ENCODE results near the gene MCCD1. TPM values are rescaled to one million over a fixed set of nuclear protein-coding genes. Genes with fewer than 3 reads are reported as not detected.

Gene MCCD1
- total and polyA plus RNA-seq, 2 experiments from 2014 or later = not detected

DNA sequence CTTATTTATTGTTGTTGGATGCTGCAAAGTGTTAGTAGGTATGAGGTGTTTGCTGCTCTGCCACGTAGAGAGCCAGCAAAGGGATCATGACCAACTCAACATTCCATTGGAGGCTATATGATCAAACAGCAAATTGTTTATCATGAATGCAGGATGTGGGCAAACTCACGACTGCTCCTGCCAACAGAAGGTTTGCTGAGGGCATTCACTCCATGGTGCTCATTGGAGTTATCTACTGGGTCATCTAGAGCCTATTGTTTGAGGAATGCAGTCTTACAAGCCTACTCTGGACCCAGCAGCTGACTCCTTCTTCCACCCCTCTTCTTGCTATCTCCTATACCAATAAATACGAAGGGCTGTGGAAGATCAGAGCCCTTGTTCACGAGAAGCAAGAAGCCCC, 18.8 kb upstream of the MCCD1 start:
- H3K79me2 ChIP-seq (replicated peaks; ENCODE audit: insufficient read depth) = no peaks in the 10 kb centered on the region
- DNase-seq (ENCODE audit: low spot score) (no peak), ATAC-seq (no peak)
- no peak overlapping the region for H3K4me2 ChIP-seq
- no peaks in the 10 kb centered on the region for H3K36me3 ChIP-seq (ENCODE audit: insufficient read depth)
- no peak overlapping the region for H2AFZ ChIP-seq
- Mint-ChIP-seq H3K27me3 (ENCODE audit: insufficient read depth, low read depth, poor library complexity) (peaks cover 6% of the 10 kb centered on the region), H3K9me3 (no peaks in the 10 kb centered on the region; the same call in 1 of the 3 replicates), H3K36me3 (ENCODE audit: low read depth) (peaks cover 41% of the 10 kb centered on the region), H3K27ac (no peak overlapping the region), H3K4me3 (no peak overlapping the region), H3K4me1 (peaks cover 5% of the 10 kb centered on the region; the same call in 2 of the 3 replicates)
- no peaks in the 10 kb centered on the region for H3K4me1 ChIP-seq (ENCODE audit: insufficient read depth)
- H4K20me1 ChIP-seq (replicated peaks; ENCODE audit: insufficient read depth) = peaks cover 2% of the 10 kb centered on the region; the same call in 1 of the 2 replicates
- H3K27me3 ChIP-seq (ENCODE audit: insufficient read depth) = no peaks in the 10 kb centered on the region
- H3F3A ChIP-seq (replicated peaks; ENCODE audit: low read depth) = no peaks in the 10 kb centered on the region
- H3K4me3 ChIP-seq = no peak overlapping the region
- H3K9me2 ChIP-seq (ENCODE audit: insufficient read depth) = no peaks in the 10 kb centered on the region
- no peak overlapping the region for H3K27ac ChIP-seq (ENCODE audit: low read depth)
- TF ChIP-seq JUNB (IDR thresholded peaks at IDR 0.05; ENCODE audit: unreplicated experiment) = no peak
- TF ChIP-seq, protein P1, sequence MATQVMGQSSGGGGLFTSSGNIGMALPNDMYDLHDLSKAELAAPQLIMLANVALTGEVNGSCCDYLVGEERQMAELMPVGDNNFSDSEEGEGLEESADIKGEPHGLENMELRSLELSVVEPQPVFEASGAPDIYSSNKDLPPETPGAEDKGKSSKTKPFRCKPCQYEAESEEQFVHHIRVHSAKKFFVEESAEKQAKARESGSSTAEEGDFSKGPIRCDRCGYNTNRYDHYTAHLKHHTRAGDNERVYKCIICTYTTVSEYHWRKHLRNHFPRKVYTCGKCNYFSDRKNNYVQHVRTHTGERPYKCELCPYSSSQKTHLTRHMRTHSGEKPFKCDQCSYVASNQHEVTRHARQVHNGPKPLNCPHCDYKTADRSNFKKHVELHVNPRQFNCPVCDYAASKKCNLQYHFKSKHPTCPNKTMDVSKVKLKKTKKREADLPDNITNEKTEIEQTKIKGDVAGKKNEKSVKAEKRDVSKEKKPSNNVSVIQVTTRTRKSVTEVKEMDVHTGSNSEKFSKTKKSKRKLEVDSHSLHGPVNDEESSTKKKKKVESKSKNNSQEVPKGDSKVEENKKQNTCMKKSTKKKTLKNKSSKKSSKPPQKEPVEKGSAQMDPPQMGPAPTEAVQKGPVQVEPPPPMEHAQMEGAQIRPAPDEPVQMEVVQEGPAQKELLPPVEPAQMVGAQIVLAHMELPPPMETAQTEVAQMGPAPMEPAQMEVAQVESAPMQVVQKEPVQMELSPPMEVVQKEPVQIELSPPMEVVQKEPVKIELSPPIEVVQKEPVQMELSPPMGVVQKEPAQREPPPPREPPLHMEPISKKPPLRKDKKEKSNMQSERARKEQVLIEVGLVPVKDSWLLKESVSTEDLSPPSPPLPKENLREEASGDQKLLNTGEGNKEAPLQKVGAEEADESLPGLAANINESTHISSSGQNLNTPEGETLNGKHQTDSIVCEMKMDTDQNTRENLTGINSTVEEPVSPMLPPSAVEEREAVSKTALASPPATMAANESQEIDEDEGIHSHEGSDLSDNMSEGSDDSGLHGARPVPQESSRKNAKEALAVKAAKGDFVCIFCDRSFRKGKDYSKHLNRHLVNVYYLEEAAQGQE (IDR thresholded peaks at IDR 0.05; ENCODE audit: unreplicated experiment) = no peak
- no peak for TF ChIP-seq CREB1 (CRISPR knock-in tag; IDR thresholded peaks at IDR 0.05; ENCODE audit: low read depth)
- no peak for TF ChIP-seq STAT1 (IDR thresholded peaks at IDR 0.05; ENCODE audit: unreplicated experiment)
- TF ChIP-seq, protein P2, sequence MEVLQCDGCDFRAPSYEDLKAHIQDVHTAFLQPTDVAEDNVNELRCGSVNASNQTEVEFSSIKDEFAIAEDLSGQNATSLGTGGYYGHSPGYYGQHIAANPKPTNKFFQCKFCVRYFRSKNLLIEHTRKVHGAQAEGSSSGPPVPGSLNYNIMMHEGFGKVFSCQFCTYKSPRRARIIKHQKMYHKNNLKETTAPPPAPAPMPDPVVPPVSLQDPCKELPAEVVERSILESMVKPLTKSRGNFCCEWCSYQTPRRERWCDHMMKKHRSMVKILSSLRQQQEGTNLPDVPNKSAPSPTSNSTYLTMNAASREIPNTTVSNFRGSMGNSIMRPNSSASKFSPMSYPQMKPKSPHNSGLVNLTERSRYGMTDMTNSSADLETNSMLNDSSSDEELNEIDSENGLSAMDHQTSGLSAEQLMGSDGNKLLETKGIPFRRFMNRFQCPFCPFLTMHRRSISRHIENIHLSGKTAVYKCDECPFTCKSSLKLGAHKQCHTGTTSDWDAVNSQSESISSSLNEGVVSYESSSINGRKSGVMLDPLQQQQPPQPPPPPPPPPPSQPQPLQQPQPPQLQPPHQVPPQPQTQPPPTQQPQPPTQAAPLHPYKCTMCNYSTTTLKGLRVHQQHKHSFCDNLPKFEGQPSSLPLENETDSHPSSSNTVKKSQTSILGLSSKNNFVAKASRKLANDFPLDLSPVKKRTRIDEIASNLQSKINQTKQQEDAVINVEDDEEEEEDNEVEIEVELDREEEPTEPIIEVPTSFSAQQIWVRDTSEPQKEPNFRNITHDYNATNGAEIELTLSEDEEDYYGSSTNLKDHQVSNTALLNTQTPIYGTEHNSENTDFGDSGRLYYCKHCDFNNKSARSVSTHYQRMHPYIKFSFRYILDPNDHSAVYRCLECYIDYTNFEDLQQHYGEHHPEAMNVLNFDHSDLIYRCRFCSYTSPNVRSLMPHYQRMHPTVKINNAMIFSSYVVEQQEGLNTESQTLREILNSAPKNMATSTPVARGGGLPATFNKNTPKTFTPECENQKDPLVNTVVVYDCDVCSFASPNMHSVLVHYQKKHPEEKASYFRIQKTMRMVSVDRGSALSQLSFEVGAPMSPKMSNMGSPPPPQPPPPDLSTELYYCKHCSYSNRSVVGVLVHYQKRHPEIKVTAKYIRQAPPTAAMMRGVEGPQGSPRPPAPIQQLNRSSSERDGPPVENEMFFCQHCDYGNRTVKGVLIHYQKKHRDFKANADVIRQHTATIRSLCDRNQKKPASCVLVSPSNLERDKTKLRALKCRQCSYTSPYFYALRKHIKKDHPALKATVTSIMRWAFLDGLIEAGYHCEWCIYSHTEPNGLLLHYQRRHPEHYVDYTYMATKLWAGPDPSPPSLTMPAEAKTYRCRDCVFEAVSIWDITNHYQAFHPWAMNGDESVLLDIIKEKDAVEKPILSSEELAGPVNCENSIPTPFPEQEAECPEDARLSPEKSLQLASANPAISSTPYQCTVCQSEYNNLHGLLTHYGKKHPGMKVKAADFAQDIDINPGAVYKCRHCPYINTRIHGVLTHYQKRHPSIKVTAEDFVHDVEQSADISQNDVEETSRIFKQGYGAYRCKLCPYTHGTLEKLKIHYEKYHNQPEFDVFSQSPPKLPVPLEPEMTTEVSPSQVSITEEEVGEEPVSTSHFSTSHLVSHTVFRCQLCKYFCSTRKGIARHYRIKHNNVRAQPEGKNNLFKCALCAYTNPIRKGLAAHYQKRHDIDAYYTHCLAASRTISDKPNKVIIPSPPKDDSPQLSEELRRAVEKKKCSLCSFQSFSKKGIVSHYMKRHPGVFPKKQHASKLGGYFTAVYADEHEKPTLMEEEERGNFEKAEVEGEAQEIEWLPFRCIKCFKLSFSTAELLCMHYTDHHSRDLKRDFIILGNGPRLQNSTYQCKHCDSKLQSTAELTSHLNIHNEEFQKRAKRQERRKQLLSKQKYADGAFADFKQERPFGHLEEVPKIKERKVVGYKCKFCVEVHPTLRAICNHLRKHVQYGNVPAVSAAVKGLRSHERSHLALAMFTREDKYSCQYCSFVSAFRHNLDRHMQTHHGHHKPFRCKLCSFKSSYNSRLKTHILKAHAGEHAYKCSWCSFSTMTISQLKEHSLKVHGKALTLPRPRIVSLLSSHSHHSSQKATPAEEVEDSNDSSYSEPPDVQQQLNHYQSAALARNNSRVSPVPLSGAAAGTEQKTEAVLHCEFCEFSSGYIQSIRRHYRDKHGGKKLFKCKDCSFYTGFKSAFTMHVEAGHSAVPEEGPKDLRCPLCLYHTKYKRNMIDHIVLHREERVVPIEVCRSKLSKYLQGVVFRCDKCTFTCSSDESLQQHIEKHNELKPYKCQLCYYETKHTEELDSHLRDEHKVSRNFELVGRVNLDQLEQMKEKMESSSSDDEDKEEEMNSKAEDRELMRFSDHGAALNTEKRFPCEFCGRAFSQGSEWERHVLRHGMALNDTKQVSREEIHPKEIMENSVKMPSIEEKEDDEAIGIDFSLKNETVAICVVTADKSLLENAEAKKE (CRISPR knock-in tag; IDR thresholded peaks at IDR 0.05) = no peak
- no peak for TF ChIP-seq ZNF114 (CRISPR knock-in tag; IDR thresholded peaks at IDR 0.05)
- no peak for TF ChIP-seq POLR2AphosphoS5 (IDR thresholded peaks at IDR 0.05; ENCODE audit: low read depth)
- no peak for TF ChIP-seq ZNF331 (CRISPR knock-in tag; IDR thresholded peaks at IDR 0.05; ENCODE audit: low read depth)
- TF ChIP-seq NANOG (IDR thresholded peaks at IDR 0.05; ENCODE audit: borderline replicate concordance) = no peak
- TF ChIP-seq EZH2 (IDR thresholded peaks at IDR 0.05; ENCODE audit: low read depth, unreplicated experiment) = no peak
- TF ChIP-seq, protein P3, sequence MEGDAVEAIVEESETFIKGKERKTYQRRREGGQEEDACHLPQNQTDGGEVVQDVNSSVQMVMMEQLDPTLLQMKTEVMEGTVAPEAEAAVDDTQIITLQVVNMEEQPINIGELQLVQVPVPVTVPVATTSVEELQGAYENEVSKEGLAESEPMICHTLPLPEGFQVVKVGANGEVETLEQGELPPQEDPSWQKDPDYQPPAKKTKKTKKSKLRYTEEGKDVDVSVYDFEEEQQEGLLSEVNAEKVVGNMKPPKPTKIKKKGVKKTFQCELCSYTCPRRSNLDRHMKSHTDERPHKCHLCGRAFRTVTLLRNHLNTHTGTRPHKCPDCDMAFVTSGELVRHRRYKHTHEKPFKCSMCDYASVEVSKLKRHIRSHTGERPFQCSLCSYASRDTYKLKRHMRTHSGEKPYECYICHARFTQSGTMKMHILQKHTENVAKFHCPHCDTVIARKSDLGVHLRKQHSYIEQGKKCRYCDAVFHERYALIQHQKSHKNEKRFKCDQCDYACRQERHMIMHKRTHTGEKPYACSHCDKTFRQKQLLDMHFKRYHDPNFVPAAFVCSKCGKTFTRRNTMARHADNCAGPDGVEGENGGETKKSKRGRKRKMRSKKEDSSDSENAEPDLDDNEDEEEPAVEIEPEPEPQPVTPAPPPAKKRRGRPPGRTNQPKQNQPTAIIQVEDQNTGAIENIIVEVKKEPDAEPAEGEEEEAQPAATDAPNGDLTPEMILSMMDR (conservative IDR thresholded peaks at IDR 0.05; ENCODE audit: low read depth in 2 of 2) = no peak
- TF ChIP-seq EZH2phosphoT487 (IDR thresholded peaks at IDR 0.05; ENCODE audit: unreplicated experiment) = no peak
- TF ChIP-seq, protein P4, sequence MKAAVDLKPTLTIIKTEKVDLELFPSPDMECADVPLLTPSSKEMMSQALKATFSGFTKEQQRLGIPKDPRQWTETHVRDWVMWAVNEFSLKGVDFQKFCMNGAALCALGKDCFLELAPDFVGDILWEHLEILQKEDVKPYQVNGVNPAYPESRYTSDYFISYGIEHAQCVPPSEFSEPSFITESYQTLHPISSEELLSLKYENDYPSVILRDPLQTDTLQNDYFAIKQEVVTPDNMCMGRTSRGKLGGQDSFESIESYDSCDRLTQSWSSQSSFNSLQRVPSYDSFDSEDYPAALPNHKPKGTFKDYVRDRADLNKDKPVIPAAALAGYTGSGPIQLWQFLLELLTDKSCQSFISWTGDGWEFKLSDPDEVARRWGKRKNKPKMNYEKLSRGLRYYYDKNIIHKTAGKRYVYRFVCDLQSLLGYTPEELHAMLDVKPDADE (IDR thresholded peaks at IDR 0.05) = no peak

Measured in GM23338 (cell line).